K562 (cell line): Measurements from ENCODE around the gene CRKL. TPM values are rescaled to one million over a fixed set of nuclear protein-coding genes. Genes with fewer than 3 reads are reported as not detected.

Experiments used
- ELF4 ChIP-seq: fragments of 450-650 bp; formaldehyde crosslinking; IDR thresholded peaks from 2 replicates; pipeline ENCODE4 v1.4.0; 2022; ENCODE audit warnings: missing genetic modification characterization
- GTF2A2 ChIP-seq: IDR thresholded peaks from 2 replicates; pipeline ENCODE4 v1.6.1; 2016; ENCODE audit warnings: mild to moderate bottlenecking, missing genetic modification characterization, missing compliant biosample characterization
- HBP1 ChIP-seq: fragments of 450-650 bp; formaldehyde crosslinking; IDR thresholded peaks from 2 replicates; pipeline ENCODE4 v1.4.0; 2022; ENCODE audit warnings: missing genetic modification characterization
- JUNB ChIP-seq: fragments of 450-650 bp; formaldehyde crosslinking; conservative IDR thresholded peaks from 2 replicates; pipeline ENCODE4 v1.4.0; 2020; ENCODE audit warnings: mild to moderate bottlenecking
- LARP7 ChIP-seq: fragments of 450-650 bp; IDR thresholded peaks from 2 replicates; pipeline ENCODE4 v1.6.1; 2016
- MLLT1 ChIP-seq, 2 experiments: fragments of 450-650 bp; IDR thresholded peaks; 2 replicates each; pipeline ENCODE4 v1.6.1; 2016
- MTA1 ChIP-seq: fragments of 450-650 bp; IDR thresholded peaks from 2 replicates; pipeline ENCODE4 v1.6.1; 2017; ENCODE audit warnings: borderline replicate concordance
- NFE2 ChIP-seq: IDR thresholded peaks from 2 replicates; pipeline ENCODE4 v1.6.1; 2014; ENCODE audit warnings: antibody characterized with exemption, low read depth
- THRB ChIP-seq: fragments of 450-650 bp; formaldehyde crosslinking; conservative IDR thresholded peaks from 2 replicates; pipeline ENCODE4 v1.4.0; 2022; ENCODE audit warnings: mild to moderate bottlenecking, missing genetic modification characterization
- ZBTB1 ChIP-seq: sonication (generic); formaldehyde crosslinking; IDR thresholded peaks from 2 replicates; pipeline ENCODE4 v1.8.1; 2023; ENCODE audit warnings: missing genetic modification reagents, low read depth, mild to moderate bottlenecking, borderline replicate concordance
- ZBTB43 ChIP-seq: sonication (generic); formaldehyde crosslinking; IDR thresholded peaks from 2 replicates; pipeline ENCODE4 v1.8.0; 2023; ENCODE audit warnings: mild to moderate bottlenecking, missing genetic modification reagents
- ZBTB49 ChIP-seq: sonication (generic); formaldehyde crosslinking; IDR thresholded peaks from 2 replicates; pipeline ENCODE4 v1.8.0; 2022; ENCODE audit warnings: missing genetic modification reagents, mild to moderate bottlenecking, borderline replicate concordance
- ZNF121 ChIP-seq: sonication (generic); formaldehyde crosslinking; conservative IDR thresholded peaks from 2 replicates; pipeline ENCODE4 v1.8.0; 2022; ENCODE audit warnings: missing genetic modification reagents
- ZNF217 ChIP-seq: sonication (generic); formaldehyde crosslinking; IDR thresholded peaks from 2 replicates; pipeline ENCODE4 v1.8.0; 2022; ENCODE audit warnings: mild to moderate bottlenecking, missing genetic modification reagents
- ZNF224 ChIP-seq: sonication (generic); formaldehyde crosslinking; IDR thresholded peaks from 2 replicates; pipeline ENCODE4 v1.8.0; 2022; ENCODE audit warnings: mild to moderate bottlenecking, missing genetic modification reagents
- ZNF232 ChIP-seq: sonication (generic); formaldehyde crosslinking; IDR thresholded peaks from 2 replicates; pipeline ENCODE4 v1.8.0; 2022; ENCODE audit warnings: mild to moderate bottlenecking, missing genetic modification reagents
- ZNF445 ChIP-seq: fragments of 250-450 bp; sonication (Bioruptor Pico); IDR thresholded peaks from 2 replicates; pipeline ENCODE4 v1.4.0; 2020; ENCODE audit warnings: low read depth, mild to moderate bottlenecking, moderate library complexity
- ZNF699 ChIP-seq: fragments of 250-450 bp; sonication (Bioruptor Pico); IDR thresholded peaks from 2 replicates; pipeline ENCODE4 v1.8.0; 2021; ENCODE audit warnings: mild to moderate bottlenecking, moderate library complexity; ENCODE audit not compliant: insufficient replicate concordance
- polyA plus RNA-seq, 8 experiments: library from polyadenylated mRNA; depleted of rRNA in 4 of 8; stranded (reverse) in 5 of 8; unstranded in 3 of 8; fragments of >200 nt; fragmentation: Nextera tagmentation in 2 of 8; fragmentation: Illumina TruSeq in 1 of 8; extraction: Ambion mirVana in 2 of 8; extraction: Trizol in 1 of 8; gene quantifications; 2 replicates each; pipeline versions ENCODE4 v1.2.1 to v1.2.3, GENCODE V29; 2011 to 2014; ENCODE audit warnings: inconsistent platforms in 1 of 8, missing spikeins in 1 of 8
- total RNA-seq, 7 experiments: library from RNA; depleted of rRNA in 6 of 7; stranded (reverse); fragments of >200 nt in 6 of 7; fragmentation: Illumina TruSeq in 2 of 7; extraction: Trizol in 2 of 7; gene quantifications; 2 replicates each; pipeline versions ENCODE4 v1.2.1 to v1.2.3, GENCODE V29; 2011 to 2021; ENCODE audit warnings: low replicate concordance in 1 of 7

The CRKL gene
- total and polyA plus RNA-seq, 9 of the 15 experiments (the other 6 are each of a cell fraction or from before 2014, with no cell fraction given): 100 to 263 (median 124) TPM

- TF ChIP-seq NFE2 (peak; percentile 53; the same call in 1 of the 2 replicates), MTA1 (0 out of 2 replicates have a peak, but pooled peaks have one; percentile 16), ZNF699 (CRISPR knock-in tag) (peak; percentile 36), LARP7 (0 out of 2 replicates have a peak, but pooled peaks have one; percentile 48), THRB (CRISPR knock-in tag) (peak; percentile 86; the same call in 1 of the 2 replicates), ZBTB43 (CRISPR knock-in tag) (peak; percentile 63; the same call in 1 of the 2 replicates), ZBTB1 (CRISPR knock-in tag) (0 out of 2 replicates have a peak, but pooled peaks have one; percentile 48), JUNB (0 out of 2 replicates have a peak, but pooled peaks have one; percentile 20), MLLT1 (IDR thresholded peaks at IDR 0.05) (0 out of 4 replicates have a peak, but pooled peaks of 1 of the 2 experiments have one; percentile 54), GTF2A2 (tag) (0 out of 2 replicates have a peak, but pooled peaks have one; percentile 12), ZNF232 (0 out of 2 replicates have a peak, but pooled peaks have one; percentile 56), ZNF121 (CRISPR knock-in tag) (peak; percentile 56), ZBTB49 (CRISPR knock-in tag) (0 out of 2 replicates have a peak, but pooled peaks have one; percentile 54), ZNF224 (CRISPR knock-in tag) (peak; percentile 72; the same call in 1 of the 2 replicates), ZNF217 (CRISPR knock-in tag) (0 out of 2 replicates have a peak, but pooled peaks have one; percentile 74), ZNF445 (CRISPR knock-in tag) (peak; percentile 36; the same call in 1 of the 2 replicates), HBP1 (CRISPR knock-in tag) (peak; percentile 12; the same call in 1 of the 2 replicates), ELF4 (CRISPR knock-in tag) (0 out of 2 replicates have a peak, but pooled peaks have one; percentile 36)
Measured at GRCh38 chr22:20935780-20936539, 18.8 kb downstream of the CRKL start (continued).
